SK-N-SH treated with all-trans-retinoic acid at 6 μM for 48 hours (cell line): Measurements from ENCODE around the gene ZNF138.
"Not testable (repeated sequence)": the region's sequence is repeated elsewhere in the genome, so short reads cannot be mapped to it uniquely, and the experiment has no call there.

Source experiments
- GLIS3 ChIP-seq: fragments of 250-450 bp; sonication (Bioruptor Pico); IDR thresholded peaks from 2 replicates; pipeline ENCODE4 v1.5.0; 2020; ENCODE audit warnings: mild to moderate bottlenecking, moderate library complexity
- PPARA ChIP-seq: fragments of 250-450 bp; sonication (Bioruptor Pico); IDR thresholded peaks from 2 replicates; pipeline ENCODE4 v1.5.0; 2020; ENCODE audit warnings: mild to moderate bottlenecking, borderline replicate concordance
- RARB ChIP-seq: fragments of 250-450 bp; sonication (Bioruptor Pico); IDR thresholded peaks from 2 replicates; pipeline ENCODE4 v1.8.0; 2021; ENCODE audit warnings: mild to moderate bottlenecking, moderate library complexity
- ZFP3 ChIP-seq: fragments of 250-450 bp; sonication (Bioruptor Pico); IDR thresholded peaks from 2 replicates; pipeline ENCODE4 v1.5.0; 2020; ENCODE audit warnings: mild to moderate bottlenecking, moderate library complexity
- ZFP30 ChIP-seq: fragments of 450-650 bp; formaldehyde crosslinking; IDR thresholded peaks from 2 replicates; pipeline ENCODE4 v1.5.0; 2022; ENCODE audit warnings: mild to moderate bottlenecking, moderate library complexity
- TF ChIP-seq, protein P1 (sequence below): fragments of 250-450 bp; sonication (Bioruptor Pico); IDR thresholded peaks from 2 replicates; pipeline ENCODE4 v1.8.0; 2020; ENCODE audit warnings: mild to moderate bottlenecking, moderate library complexity, borderline replicate concordance
- TF ChIP-seq, protein P2 (sequence below): fragments of 250-450 bp; sonication (Bioruptor Pico); IDR thresholded peaks from 2 replicates; pipeline ENCODE4 v1.5.1; 2020; ENCODE audit warnings: low read depth, mild to moderate bottlenecking, moderate library complexity
- TF ChIP-seq, protein P3 (sequence below): fragments of 250-450 bp; sonication (Bioruptor Pico); IDR thresholded peaks from 2 replicates; pipeline ENCODE4 v1.5.0; 2020; ENCODE audit warnings: mild to moderate bottlenecking, moderate library complexity

DNA sequence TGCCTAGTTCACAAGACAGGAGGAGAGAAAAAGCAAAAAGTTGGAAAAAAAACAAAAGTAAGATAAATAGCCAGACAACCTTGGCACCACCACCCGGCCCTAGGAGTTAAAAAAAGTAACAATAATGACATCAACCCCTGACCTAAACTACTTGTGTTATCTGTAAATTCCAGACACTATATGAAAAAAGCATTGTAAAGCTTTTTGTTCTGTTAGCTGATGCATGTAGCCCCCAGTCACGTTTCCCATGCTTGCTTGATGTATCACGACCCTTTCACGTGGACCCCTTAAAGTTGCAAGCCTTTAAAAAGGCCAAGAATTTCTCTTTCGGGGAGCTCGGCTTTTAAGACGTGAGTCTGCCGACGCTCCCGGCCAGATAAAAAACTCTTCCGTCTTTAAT is 5.0 kb upstream of the ZNF138 start:
- not testable (repeated sequence) for TF ChIP-seq RARB, ZFP3, PPARA, ZFP30, GLIS3 (CRISPR knock-in tag)
- TF ChIP-seq, protein P1, sequence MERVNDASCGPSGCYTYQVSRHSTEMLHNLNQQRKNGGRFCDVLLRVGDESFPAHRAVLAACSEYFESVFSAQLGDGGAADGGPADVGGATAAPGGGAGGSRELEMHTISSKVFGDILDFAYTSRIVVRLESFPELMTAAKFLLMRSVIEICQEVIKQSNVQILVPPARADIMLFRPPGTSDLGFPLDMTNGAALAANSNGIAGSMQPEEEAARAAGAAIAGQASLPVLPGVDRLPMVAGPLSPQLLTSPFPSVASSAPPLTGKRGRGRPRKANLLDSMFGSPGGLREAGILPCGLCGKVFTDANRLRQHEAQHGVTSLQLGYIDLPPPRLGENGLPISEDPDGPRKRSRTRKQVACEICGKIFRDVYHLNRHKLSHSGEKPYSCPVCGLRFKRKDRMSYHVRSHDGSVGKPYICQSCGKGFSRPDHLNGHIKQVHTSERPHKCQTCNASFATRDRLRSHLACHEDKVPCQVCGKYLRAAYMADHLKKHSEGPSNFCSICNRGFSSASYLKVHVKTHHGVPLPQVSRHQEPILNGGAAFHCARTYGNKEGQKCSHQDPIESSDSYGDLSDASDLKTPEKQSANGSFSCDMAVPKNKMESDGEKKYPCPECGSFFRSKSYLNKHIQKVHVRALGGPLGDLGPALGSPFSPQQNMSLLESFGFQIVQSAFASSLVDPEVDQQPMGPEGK (CRISPR knock-in tag): not testable (repeated sequence)
- TF ChIP-seq, protein P2, sequence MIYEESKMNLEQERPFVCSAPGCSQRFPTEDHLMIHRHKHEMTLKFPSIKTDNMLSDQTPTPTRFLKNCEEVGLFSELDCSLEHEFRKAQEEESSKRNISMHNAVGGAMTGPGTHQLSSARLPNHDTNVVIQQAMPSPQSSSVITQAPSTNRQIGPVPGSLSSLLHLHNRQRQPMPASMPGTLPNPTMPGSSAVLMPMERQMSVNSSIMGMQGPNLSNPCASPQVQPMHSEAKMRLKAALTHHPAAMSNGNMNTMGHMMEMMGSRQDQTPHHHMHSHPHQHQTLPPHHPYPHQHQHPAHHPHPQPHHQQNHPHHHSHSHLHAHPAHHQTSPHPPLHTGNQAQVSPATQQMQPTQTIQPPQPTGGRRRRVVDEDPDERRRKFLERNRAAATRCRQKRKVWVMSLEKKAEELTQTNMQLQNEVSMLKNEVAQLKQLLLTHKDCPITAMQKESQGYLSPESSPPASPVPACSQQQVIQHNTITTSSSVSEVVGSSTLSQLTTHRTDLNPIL: not testable (repeated sequence)
- TF ChIP-seq, protein P3, sequence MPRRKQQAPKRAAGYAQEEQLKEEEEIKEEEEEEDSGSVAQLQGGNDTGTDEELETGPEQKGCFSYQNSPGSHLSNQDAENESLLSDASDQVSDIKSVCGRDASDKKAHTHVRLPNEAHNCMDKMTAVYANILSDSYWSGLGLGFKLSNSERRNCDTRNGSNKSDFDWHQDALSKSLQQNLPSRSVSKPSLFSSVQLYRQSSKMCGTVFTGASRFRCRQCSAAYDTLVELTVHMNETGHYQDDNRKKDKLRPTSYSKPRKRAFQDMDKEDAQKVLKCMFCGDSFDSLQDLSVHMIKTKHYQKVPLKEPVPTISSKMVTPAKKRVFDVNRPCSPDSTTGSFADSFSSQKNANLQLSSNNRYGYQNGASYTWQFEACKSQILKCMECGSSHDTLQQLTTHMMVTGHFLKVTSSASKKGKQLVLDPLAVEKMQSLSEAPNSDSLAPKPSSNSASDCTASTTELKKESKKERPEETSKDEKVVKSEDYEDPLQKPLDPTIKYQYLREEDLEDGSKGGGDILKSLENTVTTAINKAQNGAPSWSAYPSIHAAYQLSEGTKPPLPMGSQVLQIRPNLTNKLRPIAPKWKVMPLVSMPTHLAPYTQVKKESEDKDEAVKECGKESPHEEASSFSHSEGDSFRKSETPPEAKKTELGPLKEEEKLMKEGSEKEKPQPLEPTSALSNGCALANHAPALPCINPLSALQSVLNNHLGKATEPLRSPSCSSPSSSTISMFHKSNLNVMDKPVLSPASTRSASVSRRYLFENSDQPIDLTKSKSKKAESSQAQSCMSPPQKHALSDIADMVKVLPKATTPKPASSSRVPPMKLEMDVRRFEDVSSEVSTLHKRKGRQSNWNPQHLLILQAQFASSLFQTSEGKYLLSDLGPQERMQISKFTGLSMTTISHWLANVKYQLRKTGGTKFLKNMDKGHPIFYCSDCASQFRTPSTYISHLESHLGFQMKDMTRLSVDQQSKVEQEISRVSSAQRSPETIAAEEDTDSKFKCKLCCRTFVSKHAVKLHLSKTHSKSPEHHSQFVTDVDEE: not testable (repeated sequence)
